Renal cortex interstitium (tissue), 15 donors: ENCODE measurements around the gene RNMT. TPM values are rescaled to one million over a fixed set of nuclear protein-coding genes. Genes with fewer than 3 reads are reported as not detected.
"Not testable (repeated sequence)": the region's sequence is repeated elsewhere in the genome, so short reads cannot be mapped to it uniquely, and the experiment has no call there.

Source experiments
- DNase-seq, 11 donors: peaks; one replicate each; pipeline ENCODE4 v3.0.0-alpha.2; 2013; ENCODE audit warnings: low read depth in 9 of 11, low spot score in 4 of 11; ENCODE audit errors: extremely low read depth in 1 of 11
- long read RNA-seq, 16 experiments: transcript quantifications; one replicate each; lab custom pipeline, GENCODE V29; 2026
- polyA plus RNA-seq, 3 donors: library from polyadenylated mRNA; unstranded; fragments of 120-200 nt; gene quantifications; one replicate each; pipeline ENCODE4 v1.2.1, GENCODE V29; 2013; ENCODE audit not compliant: insufficient read length in 3 of 3

RNMT gene
- polyA plus RNA-seq = 10 to 100 TPM; 51.9 to 62.4 (median 61.1) TPM
- long read RNA-seq, donor 1, partial matches to known transcripts = 5 of 6 reads
- long read RNA-seq, donor 1, other reads (novel, unspliced or antisense) = 0 of 6 reads
- long read RNA-seq, donor 2, full-length matches to known transcripts = 1 of 6 reads
- long read RNA-seq, donor 2, partial matches to known transcripts = 5 of 6 reads
- long read RNA-seq, donor 2, other reads (novel, unspliced or antisense) = 0 of 6 reads
- long read RNA-seq, donor 3, full-length matches to known transcripts = 6 of 18 reads
- long read RNA-seq, donor 3, partial matches to known transcripts = 12 of 18 reads
- long read RNA-seq, donor 3, other reads (novel, unspliced or antisense) = 0 of 18 reads
- long read RNA-seq, donor 4, full-length matches to known transcripts = 6 of 6 reads
- long read RNA-seq, donor 4, partial matches to known transcripts = 0 of 6 reads
- long read RNA-seq, donor 4, other reads (novel, unspliced or antisense) = 0 of 6 reads
- long read RNA-seq, donor 5 = 0 reads
- long read RNA-seq, donor 6, full-length matches to known transcripts = 5 of 10 reads
- long read RNA-seq, donor 6, partial matches to known transcripts = 5 of 10 reads
- long read RNA-seq, donor 6, other reads (novel, unspliced or antisense) = 0 of 10 reads
- long read RNA-seq, donor 7, full-length matches to known transcripts = 8 of 21 reads
- long read RNA-seq, donor 7, partial matches to known transcripts = 13 of 21 reads
- long read RNA-seq, donor 7, other reads (novel, unspliced or antisense) = 0 of 21 reads
- long read RNA-seq, donor 8 = 0 reads
- long read RNA-seq, donor 9, full-length matches to known transcripts = 10 of 10 reads
- long read RNA-seq, donor 9, partial matches to known transcripts = 0 of 10 reads
- long read RNA-seq, donor 9, other reads (novel, unspliced or antisense) = 0 of 10 reads
- long read RNA-seq, donor 10, full-length matches to known transcripts = 6 of 36 reads
- long read RNA-seq, donor 10, partial matches to known transcripts = 30 of 36 reads
- long read RNA-seq, donor 10, other reads (novel, unspliced or antisense) = 0 of 36 reads
- long read RNA-seq, donor 11, partial matches to known transcripts = 5 of 7 reads
- long read RNA-seq, donor 11, other reads (novel, unspliced or antisense) = 0 of 7 reads
- long read RNA-seq, donor 12, full-length matches to known transcripts = 2 of 2 reads
- long read RNA-seq, donor 12, partial matches to known transcripts = 0 of 2 reads
- long read RNA-seq, donor 12, other reads (novel, unspliced or antisense) = 0 of 2 reads
- long read RNA-seq, donor 13 = 0 reads
- long read RNA-seq, donor 14, full-length matches to known transcripts = 2 of 2 reads
- long read RNA-seq, donor 14, partial matches to known transcripts = 0 of 2 reads
- long read RNA-seq, donor 14, other reads (novel, unspliced or antisense) = 0 of 2 reads
- long read RNA-seq, donor 15, full-length matches to known transcripts = 2 of 2 reads
- long read RNA-seq, donor 15, partial matches to known transcripts = 0 of 2 reads
- long read RNA-seq, donor 15, other reads (novel, unspliced or antisense) = 0 of 2 reads
- long read RNA-seq, donor 16, full-length matches to known transcripts = 12 of 45 reads
- long read RNA-seq, donor 16, partial matches to known transcripts = 33 of 45 reads
- long read RNA-seq, donor 16, other reads (novel, unspliced or antisense) = 0 of 45 reads

DNA sequence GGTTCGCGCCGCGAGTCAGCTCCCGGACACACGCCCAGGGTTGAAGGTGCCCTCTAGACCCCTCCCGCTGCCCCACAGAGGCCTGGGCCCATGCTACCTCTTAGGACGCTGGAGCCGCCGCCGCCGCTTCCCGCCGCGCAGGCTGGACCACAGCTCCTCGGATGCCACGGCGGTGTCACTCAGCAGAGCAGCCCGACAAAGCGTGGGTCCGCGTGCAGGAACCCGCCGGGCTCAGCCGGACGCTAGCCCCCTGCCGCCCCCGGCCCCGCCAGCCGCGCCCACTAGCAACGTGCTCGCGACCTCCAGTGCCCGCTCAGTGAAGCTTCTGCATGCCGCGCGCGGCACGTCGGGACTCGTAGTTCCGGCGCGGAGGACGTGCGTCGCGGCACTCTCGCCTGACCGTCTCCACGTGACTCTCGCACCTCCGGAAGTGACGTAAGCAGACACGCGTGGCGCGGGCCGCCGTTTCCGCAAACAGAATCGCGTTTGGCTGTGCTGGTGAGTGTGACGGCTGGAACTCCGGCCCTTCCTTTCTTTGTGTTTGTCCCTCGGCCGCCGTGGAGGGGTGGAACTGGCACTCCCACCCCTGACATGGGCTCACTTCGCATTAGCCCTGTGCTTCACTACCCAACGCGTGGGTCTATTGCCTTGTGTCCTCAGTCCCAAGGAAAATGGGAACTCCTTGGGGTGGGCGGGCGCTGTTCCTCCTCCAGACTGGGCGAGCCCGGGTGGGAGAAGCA lies at the start of gene RNMT, which contains the start of gene FAM210A:
RNMT (plus strand) TSS at position 442 of the 740 bp plus-strand sequence. CDS start 4,845 bp downstream, outside the sequence.
FAM210A (minus strand) TSS at position 327 of the 740 bp plus-strand sequence. CDS start 44,481 bp downstream, outside the sequence.
- DNase-seq = peak; percentile 88 to 97 (median 94)

DNA sequence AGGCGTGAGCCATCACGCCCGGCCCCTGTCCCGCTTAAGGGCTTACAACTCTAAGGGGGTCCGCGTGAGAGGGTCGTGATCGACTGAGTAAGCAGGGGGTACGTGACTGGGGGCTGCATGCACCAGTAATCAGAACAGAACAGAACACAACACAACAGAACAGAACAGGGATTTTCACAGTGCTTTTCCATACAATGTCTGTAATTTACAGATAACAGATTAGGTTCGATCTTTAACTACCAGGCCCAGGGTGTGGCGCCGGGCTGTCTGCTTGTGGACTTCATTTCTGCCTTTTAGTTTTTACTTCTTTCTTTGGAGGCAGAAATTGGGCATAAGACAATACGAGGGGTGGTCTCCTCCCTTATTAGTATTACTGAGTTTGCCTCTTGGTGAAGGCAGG lies 49.1 kb upstream of the RNMT start:
- DNase-seq = not testable (repeated sequence)

DNA sequence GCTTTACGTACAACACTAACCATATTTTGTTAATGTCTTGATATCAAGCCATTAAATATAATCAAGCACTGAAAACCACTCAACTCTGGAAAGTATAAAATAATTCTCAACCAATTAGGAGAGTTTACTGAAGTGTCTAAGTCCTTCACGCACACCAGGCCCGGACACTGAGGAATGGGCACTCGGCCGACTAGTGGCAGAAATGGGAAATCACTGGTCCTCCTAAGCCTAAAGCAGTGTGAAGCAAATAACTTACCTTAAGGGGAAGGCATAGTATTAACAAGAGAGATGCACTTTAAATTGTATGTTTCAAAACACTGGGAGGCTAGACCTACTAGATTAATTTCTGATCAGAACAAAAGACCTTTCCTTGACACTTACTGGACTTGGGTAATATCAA lies 45.9 kb upstream of the RNMT start:
- peak in 2 of 11 donors; percentile 6 to 23 for DNase-seq

DNA sequence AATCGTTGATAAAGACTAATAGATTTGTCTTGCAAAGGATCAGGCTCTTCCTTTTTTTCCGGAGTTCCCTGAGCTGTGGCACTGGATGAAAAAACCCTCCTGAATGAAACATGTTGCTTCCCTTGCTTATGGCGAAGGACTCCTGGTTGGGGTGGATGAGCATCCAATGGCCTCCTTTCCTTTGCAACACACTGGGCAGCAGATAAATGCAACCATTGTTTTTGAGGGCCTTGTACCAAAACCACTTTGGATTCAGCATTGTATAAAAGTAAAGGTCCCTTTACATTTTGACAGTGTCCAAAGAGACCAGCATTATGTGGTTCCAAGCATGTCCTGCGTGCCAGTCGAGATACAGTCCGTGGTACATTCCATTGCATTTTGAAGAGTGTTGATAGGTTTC lies 44.8 kb upstream of the RNMT start:
- no peak for DNase-seq

DNA sequence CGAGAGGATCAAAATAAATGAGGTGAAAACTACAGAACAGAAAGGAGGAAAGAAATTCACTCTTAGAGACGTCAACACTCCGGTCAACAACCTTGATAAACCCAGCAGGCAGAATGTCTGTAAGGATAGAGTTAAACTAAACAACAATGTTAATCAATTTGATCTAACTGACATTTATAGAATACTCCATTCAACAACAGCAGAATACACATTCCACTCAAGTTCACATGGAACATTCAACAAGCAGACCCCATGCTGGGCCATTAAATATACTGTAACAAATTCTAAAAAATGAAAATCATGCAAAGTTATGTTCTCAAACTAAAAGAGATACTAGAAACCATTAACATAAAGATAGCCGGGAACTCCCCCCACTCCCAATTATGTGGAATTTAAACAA lies 41.9 kb upstream of the RNMT start:
- no peak for DNase-seq

DNA sequence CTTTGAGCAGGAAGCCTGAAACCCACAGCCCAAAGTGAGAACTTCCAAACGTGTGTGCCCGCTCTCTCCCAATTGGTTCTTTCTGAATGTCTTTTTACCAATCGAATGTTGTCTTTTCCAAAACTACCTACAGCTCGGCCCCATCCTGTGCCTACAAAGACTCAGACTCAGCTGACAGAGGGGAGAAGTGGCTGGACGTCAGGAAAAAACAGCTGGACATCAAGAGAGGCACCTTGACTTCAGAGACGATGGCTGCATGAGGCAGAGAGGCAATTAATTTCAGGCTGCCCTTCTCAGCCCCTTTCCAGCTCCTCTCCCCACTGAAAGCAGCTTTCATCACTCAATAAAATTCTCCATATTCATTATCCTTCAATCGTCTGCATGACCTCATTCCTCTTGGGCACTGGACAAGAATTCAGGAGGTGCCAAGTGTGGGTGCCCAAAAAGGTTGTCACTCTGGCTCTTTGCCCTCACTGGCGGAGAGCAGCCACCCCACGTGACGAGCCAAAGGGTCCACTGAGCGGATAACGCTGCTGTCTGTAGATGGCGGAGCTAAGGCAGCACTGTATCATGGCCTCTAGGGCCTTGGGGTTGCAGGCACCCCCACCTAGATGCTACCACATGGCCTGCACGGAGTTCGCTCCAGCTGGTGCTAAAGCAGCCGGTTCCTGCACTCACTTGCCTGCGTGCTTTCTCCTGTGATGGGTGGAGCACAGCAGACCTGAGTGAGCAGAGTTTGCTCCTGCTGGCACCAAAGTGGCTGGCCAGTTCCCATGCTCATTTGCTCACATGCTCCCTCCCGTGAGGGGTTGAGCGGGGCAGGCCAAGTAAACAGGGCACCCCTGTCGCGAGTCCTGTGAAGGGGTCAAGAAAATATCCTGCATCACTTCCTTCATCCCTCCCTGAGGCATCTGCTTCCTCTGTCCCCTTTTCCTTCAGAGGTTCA lies 38.0 kb upstream of the RNMT start:
- DNase-seq = no peak

DNA sequence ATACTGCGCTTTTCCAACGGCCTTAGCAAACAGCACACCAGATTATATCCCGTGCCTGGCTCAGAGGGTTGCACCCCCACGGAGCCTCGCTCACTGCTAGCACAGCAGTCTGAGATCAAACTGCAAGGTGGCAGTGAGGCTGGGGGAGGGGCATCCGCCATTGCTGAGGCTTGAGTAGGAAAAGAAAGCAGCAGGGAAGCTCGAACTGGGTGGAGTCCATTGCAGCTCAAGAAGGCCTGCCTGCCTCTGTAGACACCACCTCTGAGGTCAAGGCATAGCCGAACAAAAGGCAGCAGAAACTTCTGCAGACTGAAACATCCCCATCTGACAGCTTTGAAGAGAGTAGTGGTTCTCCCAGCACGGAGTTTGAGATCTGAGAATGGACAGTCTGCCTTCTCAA lies 36.4 kb upstream of the RNMT start:
- DNase-seq = not testable (repeated sequence)

DNA sequence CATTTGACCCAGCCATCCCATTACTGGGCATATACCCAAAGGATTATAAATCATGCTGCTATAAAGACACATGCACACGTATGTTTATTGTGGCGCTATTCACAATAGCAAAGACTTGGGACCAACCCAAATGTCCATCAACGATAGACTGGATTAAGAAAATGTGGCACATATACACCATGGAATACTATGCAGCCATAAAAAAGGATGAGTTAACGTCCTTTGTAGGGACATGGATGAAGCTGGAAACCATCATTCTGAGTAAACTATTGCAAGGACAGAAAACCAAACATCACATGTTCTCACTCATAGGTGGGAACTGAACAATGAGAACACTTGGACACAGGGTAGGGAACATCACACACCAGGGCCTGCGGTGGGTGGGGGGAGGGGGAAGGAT lies 31.1 kb upstream of the RNMT start:
- not testable (repeated sequence) for DNase-seq

DNA sequence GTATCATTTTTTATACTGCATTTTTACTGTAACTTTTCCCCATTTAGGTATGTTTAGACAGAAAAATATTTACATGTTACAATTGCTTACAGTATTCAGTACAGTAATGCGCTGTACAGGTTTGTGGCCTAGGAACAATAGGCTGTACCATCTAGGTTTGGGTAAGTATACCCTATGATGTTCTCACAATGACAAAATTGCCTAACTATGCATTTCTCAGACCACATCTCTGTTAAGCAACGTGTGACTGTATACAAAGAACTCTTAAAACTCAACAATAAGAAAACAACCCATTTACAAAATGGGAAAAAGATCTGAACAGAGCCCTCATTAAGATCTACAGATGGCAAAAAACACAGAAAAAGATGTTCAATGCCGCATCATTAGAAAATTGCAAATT lies 29.5 kb upstream of the RNMT start:
- no peak for DNase-seq

DNA sequence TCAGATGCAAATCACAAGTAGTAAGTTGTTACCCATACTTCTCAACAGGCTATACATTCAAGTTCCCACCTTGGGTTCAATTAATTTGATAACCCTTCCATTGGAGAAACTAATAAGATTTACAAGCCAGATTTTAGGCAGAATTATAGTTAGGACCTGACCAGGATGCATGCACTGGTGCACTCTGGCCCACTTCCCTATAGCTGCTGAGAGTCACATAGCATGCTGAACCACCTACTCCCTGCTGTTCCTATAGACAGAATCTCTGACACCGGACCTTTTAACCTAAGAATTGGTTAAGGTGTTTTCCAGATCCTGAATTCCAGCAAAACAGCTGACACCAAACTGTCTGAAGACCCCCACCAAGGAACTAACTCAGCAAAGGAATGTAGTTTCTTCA lies 26.3 kb upstream of the RNMT start:
- no peak for DNase-seq

DNA sequence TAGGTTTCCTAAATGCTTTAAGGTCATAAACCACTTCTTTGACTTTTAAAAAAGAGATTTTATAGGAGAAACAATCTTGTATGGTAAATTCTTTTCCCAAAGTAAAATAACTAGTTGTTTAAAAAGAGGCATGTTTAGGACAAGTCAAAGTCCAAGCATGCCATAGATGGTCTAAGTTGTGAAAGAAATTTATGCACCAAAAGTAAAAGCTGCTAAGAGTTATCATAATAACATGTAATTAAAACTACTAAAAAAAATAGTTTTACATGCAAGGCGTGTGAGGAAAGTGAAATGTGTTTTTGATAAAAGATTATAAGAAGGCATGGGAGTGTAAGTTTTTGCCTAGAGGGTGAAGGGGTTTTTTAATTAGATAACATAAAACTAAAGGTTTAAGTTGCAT lies 22.6 kb upstream of the RNMT start:
- DNase-seq = no peak

DNA sequence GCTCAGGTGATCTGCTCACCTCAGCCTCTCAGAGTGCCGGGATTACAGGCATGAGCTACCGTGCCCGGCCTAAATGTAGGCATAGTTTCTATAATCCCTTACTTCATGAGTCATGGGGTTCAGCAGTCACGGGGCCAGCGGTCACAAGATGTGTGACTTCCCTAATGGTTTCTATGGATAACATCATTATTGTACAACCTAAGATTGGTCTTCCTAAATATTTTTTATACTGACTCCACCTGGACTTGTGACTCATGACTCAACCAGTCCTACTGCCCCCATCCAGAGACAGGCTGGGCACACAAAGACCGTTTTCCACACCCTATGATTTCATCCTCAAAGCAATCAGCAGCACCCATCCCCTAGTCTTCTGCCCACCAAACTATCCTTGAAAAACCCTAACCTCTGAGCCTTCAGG lies 16.1 kb upstream of the RNMT start:
- no peak for DNase-seq

DNA sequence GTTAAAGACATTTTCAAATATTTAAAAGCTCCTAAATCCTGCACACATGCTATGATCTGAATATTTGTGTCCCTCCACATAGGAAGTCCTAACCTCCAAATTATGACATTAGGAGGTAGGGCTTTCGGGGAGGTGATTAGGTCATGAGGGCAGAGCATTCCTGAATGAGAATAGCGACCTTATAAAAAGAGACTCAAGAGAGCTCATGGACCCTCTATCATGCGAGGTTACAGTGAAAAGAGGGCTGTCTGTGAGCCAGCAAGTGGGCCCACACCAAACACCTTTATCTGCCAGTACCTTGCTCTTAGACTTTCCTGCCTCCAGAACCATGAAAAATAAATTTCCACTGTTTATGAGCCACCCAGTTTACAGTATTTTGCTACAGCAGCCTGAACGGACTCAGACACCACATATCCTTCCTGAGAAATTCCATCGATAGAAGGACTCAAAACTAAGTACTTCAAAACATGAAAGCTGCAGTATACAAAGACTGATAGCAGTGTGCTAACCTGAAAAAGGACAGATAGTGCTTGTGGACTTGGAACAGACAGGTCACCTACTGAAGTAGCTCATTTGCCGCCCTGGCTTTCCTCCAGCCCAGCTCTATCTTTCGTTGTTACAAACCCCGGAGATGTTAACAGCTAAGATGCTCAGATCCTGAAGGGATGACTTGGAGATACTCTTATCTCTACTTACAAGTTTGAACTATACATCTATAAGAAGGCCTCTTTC lies 13.9 kb upstream of the RNMT start:
- DNase-seq = no peak

DNA sequence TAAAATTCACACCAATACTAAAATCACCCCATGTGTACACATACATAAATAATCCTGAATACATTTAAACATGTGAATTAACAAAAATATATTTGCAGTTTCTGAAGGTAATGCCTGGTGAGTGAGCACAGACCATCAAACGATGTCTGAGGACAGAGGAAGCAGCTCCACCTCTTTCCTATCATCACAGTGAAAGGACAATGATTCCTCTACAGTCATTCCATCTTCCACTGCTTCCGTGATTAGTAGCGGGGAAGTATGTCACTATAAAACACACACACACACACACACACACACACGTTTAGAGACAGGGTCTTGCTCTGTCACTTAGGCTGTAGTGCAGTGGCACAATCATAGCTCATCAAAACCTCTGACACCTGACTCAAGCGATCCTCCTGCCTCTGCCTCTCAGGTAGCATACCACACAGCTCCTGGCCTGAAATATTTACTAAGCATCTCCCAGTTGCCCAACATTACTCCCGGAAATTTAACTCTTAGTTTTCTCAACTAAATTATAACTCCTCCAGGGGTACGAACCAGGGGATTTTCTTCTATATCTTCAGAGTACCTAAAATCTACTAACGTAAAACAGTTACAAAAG lies 12.9 kb upstream of the RNMT start:
- DNase-seq = no peak

DNA sequence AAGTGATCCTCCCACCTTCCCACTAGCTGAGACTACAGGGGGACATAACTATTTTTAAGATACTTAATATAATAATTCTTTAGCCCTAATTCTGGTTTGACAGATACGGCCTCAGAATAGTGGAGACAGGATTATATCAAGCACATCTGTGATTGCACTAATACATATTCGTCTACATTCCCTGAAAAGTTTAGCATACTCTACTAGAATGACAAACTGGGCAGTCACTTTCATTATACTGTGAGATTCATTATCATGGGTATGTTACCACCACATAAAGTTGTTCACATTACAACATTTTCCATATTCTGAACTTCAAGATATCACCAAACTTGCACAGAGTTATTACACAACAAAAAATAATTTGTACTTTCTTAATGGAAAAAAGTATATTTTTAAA lies 11.1 kb upstream of the RNMT start:
- DNase-seq = no peak

DNA sequence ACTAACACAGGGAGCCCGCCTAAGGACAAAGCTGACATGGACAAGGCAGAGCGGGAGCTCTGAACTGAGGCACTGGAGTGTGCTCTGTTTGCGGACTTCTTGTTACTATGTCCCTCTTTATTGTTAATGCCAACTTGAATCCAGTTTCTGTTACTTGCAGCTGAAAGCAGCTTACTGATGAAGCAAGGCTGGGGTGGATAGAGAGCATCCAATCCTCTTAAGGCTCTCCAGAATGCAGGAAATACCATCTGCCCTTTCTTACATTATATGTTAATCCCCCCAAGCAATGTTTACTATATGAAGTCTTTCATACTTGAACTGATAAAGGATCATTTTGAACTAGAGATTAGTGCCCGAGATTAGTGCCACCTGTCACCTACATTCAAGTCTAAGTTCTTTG lies 9.6 kb upstream of the RNMT start:
- no peak for DNase-seq
